ENCODE results near the gene QKI. TPM values are rescaled to one million over a fixed set of nuclear protein-coding genes. Genes with fewer than 3 reads are reported as not detected.
A peak's percentile ranks its signal among the peaks of the same experiment; 100 is the strongest.

Gene QKI
- total RNA-seq, 1 experiment from 2014 or later = 134 TPM

GRCh38 chr6:163418311-163419029 is 4.0 kb downstream of the QKI start:
- Histone ChIP-seq H3K4me3 (ENCODE audit: low read depth, low read length) (no peak overlapping the region), H3K4me1 (peaks cover 21% of the 10 kb centered on the region), H3K36me3 (ENCODE audit: control insufficient read depth, insufficient read depth, low read length) (no peaks in the 10 kb centered on the region), H3K9me3 (no peaks in the 10 kb centered on the region), H3K27me3 (replicated peaks; ENCODE audit: control insufficient read depth, insufficient read depth, low read length) (no peaks in the 10 kb centered on the region)
- ChIA-PET CTCF (no interaction called here), POLR2A (no interaction called here)
- H3K27me3 Mint-ChIP-seq (ENCODE audit: insufficient read depth, unreplicated experiment) = no peaks in the 10 kb centered on the region
- BruUV-seq (replicated peaks) = no TSS peak
- peaks cover 14% of the 10 kb centered on the region for H3K4me1 Mint-ChIP-seq (ENCODE audit: low read depth, unreplicated experiment)
- H3K36me3 Mint-ChIP-seq (ENCODE audit: insufficient read depth, unreplicated experiment) = peaks cover 5% of the 10 kb centered on the region
- no peaks in the 10 kb centered on the region for H3K9me3 Mint-ChIP-seq (ENCODE audit: unreplicated experiment)
- H3K4me3 Mint-ChIP-seq (ENCODE audit: unreplicated experiment) = peak overlapping the region; percentile 27
- intact Hi-C loops (cut with micrococcal nuclease; ENCODE audit: unreplicated experiment) = no loop called here
- no peak overlapping the region for H3K27ac Mint-ChIP-seq (ENCODE audit: unreplicated experiment)
- DNase-seq = no peak
- TF ChIP-seq CTCF (IDR thresholded peaks at IDR 0.05; ENCODE audit: insufficient read depth in 1 of 2, low read depth in 1 of 2, low read length in 1 of 2, severe bottlenecking in 1 of 2, unreplicated experiment in 1 of 2) = no peak

GRCh38 chr6:163419413-163420288 is 5.1 kb downstream of the QKI start:
- H3K27ac Mint-ChIP-seq (ENCODE audit: unreplicated experiment) = no peak overlapping the region
- POLR2A ChIA-PET = no interaction called here

More at GRCh38 chr6:163419413-163420288, 5.1 kb downstream of the QKI start:
- BruUV-seq (replicated peaks) = no TSS peak
- H3K4me3 Mint-ChIP-seq (ENCODE audit: unreplicated experiment) = no peak overlapping the region
- intact Hi-C loops (cut with micrococcal nuclease; ENCODE audit: unreplicated experiment) = loop anchor here (10.0 kb wide), 1 partner anchor 1505 kb away; no protein-coding TSS in a partner anchor
- no peaks in the 10 kb centered on the region for H3K27me3 ChIP-seq (replicated peaks; ENCODE audit: control insufficient read depth, insufficient read depth, low read length)
- H3K9me3 Mint-ChIP-seq (ENCODE audit: unreplicated experiment) = no peaks in the 10 kb centered on the region
- no peak overlapping the region for H3K4me3 ChIP-seq (ENCODE audit: low read depth, low read length)
- H3K9me3 ChIP-seq = no peaks in the 10 kb centered on the region
- no peak for TF ChIP-seq CTCF (IDR thresholded peaks at IDR 0.05; ENCODE audit: insufficient read depth in 1 of 2, low read depth in 1 of 2, low read length in 1 of 2, severe bottlenecking in 1 of 2, unreplicated experiment in 1 of 2)
- H3K27me3 Mint-ChIP-seq (ENCODE audit: insufficient read depth, unreplicated experiment) = no peaks in the 10 kb centered on the region
- no peaks in the 10 kb centered on the region for H3K36me3 ChIP-seq (ENCODE audit: control insufficient read depth, insufficient read depth, low read length)
- H3K4me1 ChIP-seq = peaks cover 21% of the 10 kb centered on the region
- peaks cover 14% of the 10 kb centered on the region for H3K4me1 Mint-ChIP-seq (ENCODE audit: low read depth, unreplicated experiment)
- H3K36me3 Mint-ChIP-seq (ENCODE audit: insufficient read depth, unreplicated experiment) = peaks cover 5% of the 10 kb centered on the region
- DNase-seq = no peak
- CTCF ChIA-PET = no interaction called here

All from Caco-2 (cell line).